Panc1 (cell line): ENCODE measurements around the gene STIL. TPM values are rescaled to one million over a fixed set of nuclear protein-coding genes. Genes with fewer than 3 reads are reported as not detected.

Experiments
- ATAC-seq: fragments of 200-7000 bp; cut with Tn5 transposase; 2 replicates; pipeline ENCODE4 v1.9.1; 2020; ENCODE audit warnings: mild to moderate bottlenecking, moderate library complexity
- BruUV-seq: library from RNA; stranded (reverse); fragments of 400-500 nt; replicated peaks from 2 replicates; lab custom pipeline; 2021; lab: Mats Ljungman, UMichigan
- CTCF ChIA-PET: fragments of 300-600 bp; sonication (Branson Sonifier 250); formaldehyde crosslinking; loops from one replicate; lab custom pipeline; 2022; ENCODE audit warnings: antibody characterized with exemption; lab: Charles Lee
- POLR2A ChIA-PET: fragments of 300-600 bp; sonication (Branson Sonifier 250); formaldehyde crosslinking; loops from one replicate; lab custom pipeline; 2022; ENCODE audit warnings: antibody characterized with exemption; lab: Charles Lee
- DNase-seq: peaks from one replicate; pipeline ENCODE4 v3.0.0-alpha.2; 2010; ENCODE audit warnings: low read depth, low spot score
- H3K27ac ChIP-seq: 2 replicates; pipeline ENCODE4 v1.5.1; 2011; ENCODE audit warnings: mild to moderate bottlenecking, low read length, inconsistent platforms
- H3K27me3 ChIP-seq: fragments of 200-500 bp; sonication (Bioruptor generic); 2 replicates; pipeline ENCODE4 v1.6.0; 2014; ENCODE audit warnings: low read length, inconsistent platforms; ENCODE audit not compliant: control insufficient read depth, insufficient read depth
- H3K36me3 ChIP-seq: fragments of 200-500 bp; sonication (Bioruptor generic); 2 replicates; pipeline ENCODE4 v1.5.1; 2014; ENCODE audit warnings: inconsistent platforms, mild to moderate bottlenecking, low read length, moderate library complexity; ENCODE audit not compliant: control insufficient read depth, insufficient read depth
- H3K4me1 ChIP-seq: 2 replicates; pipeline ENCODE4 v1.5.1; 2011; ENCODE audit warnings: inconsistent platforms, mild to moderate bottlenecking, low read length, moderate library complexity; ENCODE audit not compliant: control insufficient read depth, insufficient read depth
- H3K4me3 ChIP-seq, 2 experiments: 2 replicates each; pipeline ENCODE4 v1.5.1; 2011 to 2012; ENCODE audit warnings: low read depth in 2 of 2, low read length in 2 of 2, mild to moderate bottlenecking in 2 of 2, inconsistent platforms in 1 of 2, moderate library complexity in 1 of 2
- H3K9me3 ChIP-seq: fragments of 200-500 bp; sonication (Bioruptor generic); 2 replicates; pipeline ENCODE4 v1.5.1; 2014; ENCODE audit warnings: low read depth, mild to moderate bottlenecking, inconsistent platforms, low read length, moderate library complexity; ENCODE audit not compliant: control insufficient read depth, insufficient read depth
- POLR2AphosphoS5 ChIP-seq: IDR thresholded peaks from 2 replicates; pipeline ENCODE4 v1.6.1; 2012; ENCODE audit warnings: mild to moderate bottlenecking, low read depth, low read length, moderate library complexity
- SIN3A ChIP-seq: IDR thresholded peaks from 2 replicates; pipeline ENCODE4 v1.6.1; 2012; ENCODE audit warnings: low read depth, mild to moderate bottlenecking, low read length, moderate library complexity, borderline replicate concordance; ENCODE audit not compliant: insufficient read depth
- TCF7L2 ChIP-seq: IDR thresholded peaks from 2 replicates; pipeline ENCODE4 v1.6.1; 2011; ENCODE audit warnings: mild to moderate bottlenecking, low read depth, low read length, inconsistent platforms
- in situ Hi-C: cut with HindIII; loops from 2 replicates; pipeline ENCODE4 v1.10.0; 2016; ENCODE audit warnings: low sequenced_read_pairs, low pct_unique_long_range_greater_than_20kb
- intact Hi-C: fragments of 100-400 bp; cut with micrococcal nuclease; formaldehyde crosslinking; loops from one replicate; pipeline ENCODE4 v1.10.0; 2022; ENCODE audit not compliant: unreplicated experiment
- total RNA-seq: library from RNA; stranded (reverse); gene quantifications from one replicate; pipeline ENCODE4 v1.2.1, GENCODE V29; 2021; ENCODE audit not compliant: unreplicated experiment
- TF ChIP-seq, protein P1 (sequence below), 2 experiments: IDR thresholded peaks; 2 replicates each; pipeline ENCODE4 v1.6.1; 2011 to 2012; ENCODE audit warnings: low read depth in 2 of 2, control low read depth in 1 of 2, low read length in 1 of 2, mild to moderate bottlenecking in 1 of 2, moderate library complexity in 1 of 2; ENCODE audit not compliant: insufficient read depth in 1 of 2
- TF ChIP-seq, protein P2 (sequence below): fragments of 450-650 bp; IDR thresholded peaks from 2 replicates; pipeline ENCODE4 v1.5.1; 2017; ENCODE audit warnings: mild to moderate bottlenecking

STIL gene
- total RNA-seq, 1 experiment from 2014 or later, result 31.6 TPM

DNA sequence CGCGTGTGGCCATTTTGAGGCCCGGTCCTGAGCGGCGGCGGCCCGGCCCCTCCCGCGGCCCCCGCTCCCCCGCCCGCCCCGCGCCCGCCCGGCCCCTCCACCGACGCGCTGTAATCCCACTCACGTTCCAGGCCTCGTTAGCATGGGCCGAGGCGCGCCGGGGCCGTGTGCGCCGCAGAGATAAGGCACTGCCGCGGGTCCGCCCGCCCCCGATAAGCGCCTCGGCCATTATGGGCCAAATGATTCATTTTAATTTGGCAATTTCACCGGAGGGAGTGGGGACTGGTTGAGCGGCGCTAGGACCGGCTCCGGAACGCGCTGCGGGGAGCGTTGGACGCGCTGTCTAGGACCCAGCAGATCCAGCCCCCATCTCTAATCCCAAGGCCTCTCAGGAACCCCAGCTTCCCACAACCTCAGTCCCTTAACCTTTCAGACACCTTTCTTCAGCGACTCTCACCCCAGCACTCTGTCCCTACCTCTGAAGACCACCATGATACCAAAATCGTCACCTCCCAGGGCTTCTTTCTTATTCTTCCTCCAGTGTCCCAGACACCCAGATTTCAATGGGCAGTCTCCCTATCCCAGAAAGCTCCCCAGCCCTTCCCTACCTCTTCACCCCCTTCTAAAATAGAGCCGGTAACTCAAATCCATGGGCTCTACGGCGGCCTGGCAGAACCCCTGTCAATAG is 81.6 kb downstream of the STIL start, which contains the start of gene TAL1:
TAL1 (minus strand) TSS at position 39 of the 688 bp plus-strand sequence. CDS start 6,337 bp downstream, outside the sequence.
- peaks cover 10% of the 10 kb centered on the region for H3K27me3 ChIP-seq
- POLR2A ChIA-PET, result no interaction called here
- DNase-seq (no peak), ATAC-seq (no peak)
- TF ChIP-seq, protein P1, sequence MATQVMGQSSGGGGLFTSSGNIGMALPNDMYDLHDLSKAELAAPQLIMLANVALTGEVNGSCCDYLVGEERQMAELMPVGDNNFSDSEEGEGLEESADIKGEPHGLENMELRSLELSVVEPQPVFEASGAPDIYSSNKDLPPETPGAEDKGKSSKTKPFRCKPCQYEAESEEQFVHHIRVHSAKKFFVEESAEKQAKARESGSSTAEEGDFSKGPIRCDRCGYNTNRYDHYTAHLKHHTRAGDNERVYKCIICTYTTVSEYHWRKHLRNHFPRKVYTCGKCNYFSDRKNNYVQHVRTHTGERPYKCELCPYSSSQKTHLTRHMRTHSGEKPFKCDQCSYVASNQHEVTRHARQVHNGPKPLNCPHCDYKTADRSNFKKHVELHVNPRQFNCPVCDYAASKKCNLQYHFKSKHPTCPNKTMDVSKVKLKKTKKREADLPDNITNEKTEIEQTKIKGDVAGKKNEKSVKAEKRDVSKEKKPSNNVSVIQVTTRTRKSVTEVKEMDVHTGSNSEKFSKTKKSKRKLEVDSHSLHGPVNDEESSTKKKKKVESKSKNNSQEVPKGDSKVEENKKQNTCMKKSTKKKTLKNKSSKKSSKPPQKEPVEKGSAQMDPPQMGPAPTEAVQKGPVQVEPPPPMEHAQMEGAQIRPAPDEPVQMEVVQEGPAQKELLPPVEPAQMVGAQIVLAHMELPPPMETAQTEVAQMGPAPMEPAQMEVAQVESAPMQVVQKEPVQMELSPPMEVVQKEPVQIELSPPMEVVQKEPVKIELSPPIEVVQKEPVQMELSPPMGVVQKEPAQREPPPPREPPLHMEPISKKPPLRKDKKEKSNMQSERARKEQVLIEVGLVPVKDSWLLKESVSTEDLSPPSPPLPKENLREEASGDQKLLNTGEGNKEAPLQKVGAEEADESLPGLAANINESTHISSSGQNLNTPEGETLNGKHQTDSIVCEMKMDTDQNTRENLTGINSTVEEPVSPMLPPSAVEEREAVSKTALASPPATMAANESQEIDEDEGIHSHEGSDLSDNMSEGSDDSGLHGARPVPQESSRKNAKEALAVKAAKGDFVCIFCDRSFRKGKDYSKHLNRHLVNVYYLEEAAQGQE (IDR thresholded peaks at IDR 0.05; ENCODE audit: insufficient read depth in 1 of 2, low read depth in 2 of 2, low read length in 1 of 2), result no peak
- TF ChIP-seq, protein P2, sequence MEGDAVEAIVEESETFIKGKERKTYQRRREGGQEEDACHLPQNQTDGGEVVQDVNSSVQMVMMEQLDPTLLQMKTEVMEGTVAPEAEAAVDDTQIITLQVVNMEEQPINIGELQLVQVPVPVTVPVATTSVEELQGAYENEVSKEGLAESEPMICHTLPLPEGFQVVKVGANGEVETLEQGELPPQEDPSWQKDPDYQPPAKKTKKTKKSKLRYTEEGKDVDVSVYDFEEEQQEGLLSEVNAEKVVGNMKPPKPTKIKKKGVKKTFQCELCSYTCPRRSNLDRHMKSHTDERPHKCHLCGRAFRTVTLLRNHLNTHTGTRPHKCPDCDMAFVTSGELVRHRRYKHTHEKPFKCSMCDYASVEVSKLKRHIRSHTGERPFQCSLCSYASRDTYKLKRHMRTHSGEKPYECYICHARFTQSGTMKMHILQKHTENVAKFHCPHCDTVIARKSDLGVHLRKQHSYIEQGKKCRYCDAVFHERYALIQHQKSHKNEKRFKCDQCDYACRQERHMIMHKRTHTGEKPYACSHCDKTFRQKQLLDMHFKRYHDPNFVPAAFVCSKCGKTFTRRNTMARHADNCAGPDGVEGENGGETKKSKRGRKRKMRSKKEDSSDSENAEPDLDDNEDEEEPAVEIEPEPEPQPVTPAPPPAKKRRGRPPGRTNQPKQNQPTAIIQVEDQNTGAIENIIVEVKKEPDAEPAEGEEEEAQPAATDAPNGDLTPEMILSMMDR, result no peak
- TF ChIP-seq TCF7L2 (no peak), SIN3A (no peak), POLR2AphosphoS5 (no peak)
- H3K36me3 ChIP-seq, result no peaks in the 10 kb centered on the region
- in situ Hi-C loops, result no loop called here
- no peaks in the 10 kb centered on the region for H3K4me1 ChIP-seq
- intact Hi-C loops, result no loop called here
- no peak within 1 kb of the TSS for H3K27ac ChIP-seq
- H3K4me3 ChIP-seq, result no peak within 1 kb of the TSS
- H3K9me3 ChIP-seq, result no peaks in the 10 kb centered on the region
- no TSS peak for BruUV-seq
- CTCF ChIA-PET, result no interaction called here

DNA sequence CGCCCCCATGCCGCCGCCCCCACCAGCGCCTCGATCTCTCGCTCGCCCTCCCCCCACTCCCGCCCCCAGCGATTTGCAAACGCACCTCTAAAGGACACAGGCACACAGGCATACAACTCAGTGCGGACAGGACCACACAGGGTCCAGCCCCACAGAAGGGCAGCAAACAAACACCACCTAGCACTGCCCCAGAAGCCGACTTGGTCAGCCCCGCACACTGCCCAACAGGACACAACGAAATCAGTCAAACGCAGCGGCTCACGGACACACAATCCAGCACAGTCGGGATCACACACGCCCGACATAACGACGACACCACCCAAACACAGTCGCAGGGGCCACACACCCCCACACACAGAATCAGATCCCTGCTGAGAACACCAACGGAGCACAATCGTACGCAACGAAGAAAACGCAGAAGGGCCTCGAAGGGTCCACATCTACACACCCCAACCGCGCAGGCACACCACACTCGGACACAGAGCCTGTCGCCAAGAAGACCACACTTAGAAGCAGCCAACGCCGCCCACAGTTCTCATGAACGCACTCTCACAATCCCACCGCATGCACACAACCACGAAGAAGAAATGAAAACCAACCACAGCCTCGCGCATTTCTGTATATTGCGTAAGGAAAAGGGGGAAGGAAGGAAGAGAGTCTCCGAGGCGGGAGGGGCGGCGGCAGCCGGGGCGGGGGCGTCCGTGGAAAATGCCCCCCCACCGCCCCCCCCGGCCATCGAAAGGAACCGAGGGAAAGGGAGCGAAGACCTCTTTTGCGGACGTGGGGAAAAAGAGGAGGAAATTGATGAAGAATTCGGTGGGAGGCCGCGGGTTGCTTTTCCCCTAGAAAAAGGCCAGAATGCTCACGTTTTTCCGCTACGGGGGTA is 82.4 kb downstream of the STIL start:
- BruUV-seq, result no TSS peak
- ATAC-seq (no peak), DNase-seq (no peak)
- in situ Hi-C loops (no loop called here), intact Hi-C loops (no loop called here)
- CTCF ChIA-PET, result no interaction called here
- TF ChIP-seq, protein P1 (IDR thresholded peaks at IDR 0.05; ENCODE audit: insufficient read depth in 1 of 2, low read depth in 2 of 2, low read length in 1 of 2), result no peak
- TF ChIP-seq SIN3A (no peak), POLR2AphosphoS5 (no peak), TCF7L2 (no peak)
- TF ChIP-seq, protein P2, result no peak
- no peak overlapping the region for H3K27ac ChIP-seq
- POLR2A ChIA-PET, result no interaction called here
- H3K36me3 ChIP-seq, result no peaks in the 10 kb centered on the region
- no peak overlapping the region for H3K4me3 ChIP-seq
- no peaks in the 10 kb centered on the region for H3K9me3 ChIP-seq
- peaks cover 10% of the 10 kb centered on the region for H3K27me3 ChIP-seq
- H3K4me1 ChIP-seq, result no peaks in the 10 kb centered on the region
